Caco-2 (cell line): ENCODE data around the gene RAB1B. TPM values are rescaled to one million over a fixed set of nuclear protein-coding genes. Genes with fewer than 3 reads are reported as not detected.

Experiments
- BruUV-seq: library from RNA; stranded (reverse); fragments of 400-500 nt; replicated peaks from 2 replicates; lab custom pipeline; 2021; lab: Mats Ljungman, UMichigan
- CTCF ChIA-PET: fragments of 300-600 bp; sonication (Branson Sonifier 250); formaldehyde crosslinking; loops from one replicate; lab custom pipeline; 2022; ENCODE audit warnings: antibody characterized with exemption; lab: Charles Lee
- POLR2A ChIA-PET: fragments of 300-600 bp; sonication (Branson Sonifier 250); formaldehyde crosslinking; loops from one replicate; lab custom pipeline; 2022; ENCODE audit warnings: antibody characterized with exemption; lab: Charles Lee
- DNase-seq, 2 experiments: peaks; one replicate each; pipeline versions ENCODE4 v3.0.0 to v3.0.0-alpha.2; 2020 to 2022
- H3K27me3 ChIP-seq: replicated peaks from 2 replicates; pipeline ENCODE4 v1.6.0; 2011; ENCODE audit warnings: low read length; ENCODE audit not compliant: control insufficient read depth, insufficient read depth
- H3K36me3 ChIP-seq: 2 replicates; pipeline ENCODE4 v1.5.1; 2011; ENCODE audit warnings: low read length; ENCODE audit not compliant: control insufficient read depth, insufficient read depth
- H3K4me1 ChIP-seq: fragments of 250-450 bp; sonication (Bioruptor Pico); 2 replicates; pipeline ENCODE4 v1.5.1; 2020; ENCODE audit warnings: mild to moderate bottlenecking
- H3K4me3 ChIP-seq: 2 replicates; pipeline ENCODE4 v1.5.1; 2011; ENCODE audit warnings: low read depth, mild to moderate bottlenecking, control low read depth, low read length
- H3K9me3 ChIP-seq: fragments of 250-450 bp; sonication (Bioruptor Pico); 2 replicates; pipeline ENCODE4 v1.5.1; 2020; ENCODE audit warnings: mild to moderate bottlenecking, moderate library complexity
- H3K27ac Mint-ChIP-seq: one replicate; pipeline ENCODE4 v1.8.0; 2022; ENCODE audit warnings: mixed read lengths; ENCODE audit not compliant: unreplicated experiment
- H3K27me3 Mint-ChIP-seq: one replicate; pipeline ENCODE4 v1.8.0; 2022; ENCODE audit warnings: mixed read lengths; ENCODE audit not compliant: insufficient read depth, unreplicated experiment
- H3K36me3 Mint-ChIP-seq: one replicate; pipeline ENCODE4 v1.8.0; 2022; ENCODE audit warnings: mild to moderate bottlenecking, mixed read lengths; ENCODE audit not compliant: insufficient read depth, unreplicated experiment
- H3K4me1 Mint-ChIP-seq: one replicate; pipeline ENCODE4 v1.8.0; 2022; ENCODE audit warnings: low read depth, mixed read lengths; ENCODE audit not compliant: unreplicated experiment
- H3K4me3 Mint-ChIP-seq: one replicate; pipeline ENCODE4 v1.8.0; 2022; ENCODE audit warnings: mild to moderate bottlenecking, moderate library complexity, mixed read lengths; ENCODE audit not compliant: unreplicated experiment
- H3K9me3 Mint-ChIP-seq: one replicate; pipeline ENCODE4 v1.8.0; 2022; ENCODE audit warnings: mixed read lengths; ENCODE audit not compliant: unreplicated experiment
- CTCF ChIP-seq, 2 experiments: fragments of 200-600 bp in 1 of 2; IDR thresholded peaks; 1 replicate in 1 of 2; 2 replicates in 1 of 2; pipeline versions ENCODE4 v1.5.1 to v1.8.0; 2011 to 2022; ENCODE audit warnings: antibody characterized with exemption in 1 of 2, control low read depth in 1 of 2, inconsistent platforms in 1 of 2, low read depth in 1 of 2, low read length in 1 of 2, mild to moderate bottlenecking in 1 of 2, moderate library complexity in 1 of 2; ENCODE audit not compliant: insufficient read depth in 1 of 2, severe bottlenecking in 1 of 2, unreplicated experiment in 1 of 2
- intact Hi-C: fragments of 100-400 bp; cut with micrococcal nuclease; formaldehyde crosslinking; loops from one replicate; pipeline ENCODE4 v1.10.0; 2022; ENCODE audit not compliant: unreplicated experiment
- total RNA-seq: library from RNA; stranded (reverse); gene quantifications from 2 replicates; pipeline ENCODE4 v1.2.3, GENCODE V29; 2022

RAB1B gene
- total RNA-seq, 1 experiment from 2014 or later: 132 TPM

GRCh38 chr11:66228521-66228920, 39.9 kb upstream of the RAB1B start:
- no peak overlapping the region for H3K4me3 ChIP-seq
- intact Hi-C loops: no loop called here
- Mint-ChIP-seq H3K4me3 (no peak overlapping the region), H3K27me3 (no peaks in the 10 kb centered on the region), H3K36me3 (peaks cover 71% of the 10 kb centered on the region), H3K9me3 (no peaks in the 10 kb centered on the region), H3K4me1 (no peaks in the 10 kb centered on the region), H3K27ac (peak overlapping the region; percentile 76)
- CTCF ChIA-PET: interaction anchor here (1.0 kb wide), 1 partner anchor 30 kb away, joined by 3 read pairs; no protein-coding TSS in a partner anchor
- POLR2A ChIA-PET: interaction anchor here (0.5 kb wide), 1 partner anchor 39 kb away, joined by 3 read pairs; no protein-coding TSS in a partner anchor
- peak in 1 of 2 experiments; percentile 57 for DNase-seq
- no peaks in the 10 kb centered on the region; the same call in 1 of the 2 replicates for H3K36me3 ChIP-seq
- no peaks in the 10 kb centered on the region for H3K27me3 ChIP-seq
- no peaks in the 10 kb centered on the region for H3K4me1 ChIP-seq
- BruUV-seq: no TSS peak
- TF ChIP-seq CTCF (IDR thresholded peaks at IDR 0.05; ENCODE audit: insufficient read depth in 1 of 2, low read depth in 1 of 2, low read length in 1 of 2, severe bottlenecking in 1 of 2, unreplicated experiment in 1 of 2): no peak
- no peaks in the 10 kb centered on the region for H3K9me3 ChIP-seq

- Mint-ChIP-seq H3K36me3 (peaks cover 75% of the 10 kb centered on the region), H3K4me3 (no peak overlapping the region), H3K9me3 (no peaks in the 10 kb centered on the region), H3K27ac (no peak overlapping the region), H3K27me3 (no peaks in the 10 kb centered on the region), H3K4me1 (no peaks in the 10 kb centered on the region)
- no peak for TF ChIP-seq CTCF (IDR thresholded peaks at IDR 0.05; ENCODE audit: insufficient read depth in 1 of 2, low read depth in 1 of 2, low read length in 1 of 2, severe bottlenecking in 1 of 2, unreplicated experiment in 1 of 2)
- no TSS peak for BruUV-seq
- H3K27me3 ChIP-seq: no peaks in the 10 kb centered on the region
- no peaks in the 10 kb centered on the region for H3K9me3 ChIP-seq
- intact Hi-C loops: no loop called here
- no peak for DNase-seq
- H3K4me3 ChIP-seq: no peak overlapping the region
- ChIA-PET CTCF (no interaction called here), POLR2A (no interaction called here)
- H3K36me3 ChIP-seq: no peaks in the 10 kb centered on the region; the same call in 1 of the 2 replicates
- H3K4me1 ChIP-seq: no peaks in the 10 kb centered on the region
Observed at GRCh38 chr11:66230156-66230555, 38.3 kb upstream of the RAB1B start.

DNA sequence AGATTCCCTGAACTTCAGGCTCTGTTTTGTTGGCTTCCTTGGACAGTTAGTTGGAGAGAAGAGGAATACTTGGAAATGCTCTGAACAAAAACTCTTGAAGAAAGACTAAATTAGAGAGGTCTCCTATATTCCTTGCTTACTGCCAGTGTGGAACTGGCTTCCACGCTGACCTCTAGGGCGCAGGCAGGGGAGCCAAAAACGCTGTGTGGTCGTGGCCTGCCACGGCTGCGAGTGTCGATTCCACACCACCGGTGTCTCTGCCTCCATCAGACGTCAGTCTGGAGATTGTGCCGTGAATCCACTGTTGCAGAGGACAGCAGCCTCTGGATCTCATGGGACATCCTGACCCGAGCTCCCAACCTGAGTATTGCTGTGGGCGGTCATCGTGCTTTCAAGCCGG, 37.5 kb upstream of the RAB1B start:
- no peaks in the 10 kb centered on the region for H3K9me3 Mint-ChIP-seq
- ChIA-PET POLR2A (no interaction called here), CTCF (no interaction called here)
- no TSS peak for BruUV-seq
- H3K4me3 Mint-ChIP-seq: no peak overlapping the region
- no peak overlapping the region for H3K4me3 ChIP-seq
- H3K4me1 ChIP-seq: no peaks in the 10 kb centered on the region
- no peak for TF ChIP-seq CTCF (IDR thresholded peaks at IDR 0.05; ENCODE audit: insufficient read depth in 1 of 2, low read depth in 1 of 2, low read length in 1 of 2, severe bottlenecking in 1 of 2, unreplicated experiment in 1 of 2)
- peaks cover 77% of the 10 kb centered on the region for H3K36me3 Mint-ChIP-seq
- H3K4me1 Mint-ChIP-seq: no peaks in the 10 kb centered on the region
- no peak overlapping the region for H3K27ac Mint-ChIP-seq
- H3K36me3 ChIP-seq: no peaks in the 10 kb centered on the region; the same call in 1 of the 2 replicates
- no peak for DNase-seq
- H3K27me3 Mint-ChIP-seq: no peaks in the 10 kb centered on the region
- no peaks in the 10 kb centered on the region for H3K27me3 ChIP-seq
- intact Hi-C loops: no loop called here
- no peaks in the 10 kb centered on the region for H3K9me3 ChIP-seq
